Smooth muscle cell (in vitro differentiated cells): ENCODE results near the gene FOXK2. TPM values are rescaled to one million over a fixed set of nuclear protein-coding genes. Genes with fewer than 3 reads are reported as not detected.
"Not testable (repeated sequence)": the region's sequence is repeated elsewhere in the genome, so short reads cannot be mapped to it uniquely, and the experiment has no call there.

Source experiments
- DNase-seq: peaks from one replicate; lab custom pipeline; 2025; ENCODE audit not compliant: unreplicated experiment; lab: John Stamatoyannopoulos, UW
- H2AFZ ChIP-seq: fragments of 200-600 bp; sonication (generic); 2 replicates; pipeline ENCODE4 v1.6.0; 2016; ENCODE audit warnings: antibody characterized with exemption, low read depth, mild to moderate bottlenecking
- H3F3A ChIP-seq: fragments of 200-600 bp; sonication (generic); 2 replicates; pipeline ENCODE4 v1.6.0; 2017; ENCODE audit warnings: antibody characterized with exemption, low read depth
- H3K27ac ChIP-seq: fragments of 200-600 bp; sonication (generic); 2 replicates; pipeline ENCODE4 v1.5.1; 2016; ENCODE audit warnings: low read depth, mild to moderate bottlenecking
- H3K27me3 ChIP-seq: fragments of 200-600 bp; sonication (generic); 2 replicates; pipeline ENCODE4 v1.6.1; 2016; ENCODE audit warnings: low read depth, mild to moderate bottlenecking
- H3K36me3 ChIP-seq: fragments of 200-600 bp; sonication (generic); 2 replicates; pipeline ENCODE4 v1.5.1; 2016; ENCODE audit warnings: low read depth
- H3K4me1 ChIP-seq: fragments of 200-600 bp; sonication (generic); 2 replicates; pipeline ENCODE4 v1.5.1; 2016; ENCODE audit warnings: low read depth
- H3K4me2 ChIP-seq: fragments of 200-600 bp; sonication (generic); 2 replicates; pipeline ENCODE4 v1.6.0; 2016; ENCODE audit warnings: mild to moderate bottlenecking
- H3K4me3 ChIP-seq: fragments of 200-600 bp; sonication (generic); 2 replicates; pipeline ENCODE4 v1.5.1; 2016; ENCODE audit warnings: mild to moderate bottlenecking
- H3K79me2 ChIP-seq: fragments of 200-600 bp; sonication (generic); 2 replicates; pipeline ENCODE4 v1.6.0; 2016; ENCODE audit warnings: low read depth, mild to moderate bottlenecking
- H3K9ac ChIP-seq: fragments of 200-600 bp; sonication (generic); 2 replicates; pipeline ENCODE4 v1.6.0; 2016; ENCODE audit warnings: low read depth
- H3K9me3 ChIP-seq: fragments of 200-600 bp; sonication (generic); replicated peaks from 2 replicates; pipeline ENCODE4 v1.5.1; 2016; ENCODE audit warnings: low read depth
- H4K20me1 ChIP-seq: fragments of 200-600 bp; sonication (generic); 2 replicates; pipeline ENCODE4 v1.6.0; 2016; ENCODE audit warnings: low read depth
- CTCF ChIP-seq: fragments of 200-600 bp; sonication (generic); IDR thresholded peaks from 2 replicates; pipeline ENCODE4 v1.5.1; 2017; ENCODE audit warnings: borderline replicate concordance, mild to moderate bottlenecking, antibody characterized with exemption; ENCODE audit not compliant: insufficient read depth, poor library complexity, severe bottlenecking
- WGBS: methylation state at CpG from one replicate; pipeline ENCODE4 v1.1.7; 2016; ENCODE audit warnings: low lambda C conversion rate; 5-methylcytosine and 5-hydroxymethylcytosine counted together
- polyA plus RNA-seq: library from polyadenylated mRNA; unstranded; fragments of >200 nt; fragmentation: Nextera tagmentation; extraction: Ambion mirVana; gene quantifications from 2 replicates; pipeline ENCODE4 v1.2.1, GENCODE V29; 2016
- total RNA-seq: library from RNA; depleted of rRNA; stranded (reverse); fragments of >200 nt; gene quantifications from 2 replicates; pipeline ENCODE4 v1.2.3, GENCODE V29; 2014

Gene FOXK2
- total and polyA plus RNA-seq, 2 experiments from 2014 or later, result 25.9 to 27.1 TPM

- H3K27ac ChIP-seq, result no peak overlapping the region
- 92% methylated on average over 18 of the region's 18 CpGs for WGBS
- peaks cover 100% of the 10 kb centered on the region for H4K20me1 ChIP-seq
Observed at GRCh38 chr17:82553210-82553930, 33.8 kb downstream of the FOXK2 start.

GRCh38 chr17:82557510-82557909 lies 38.0 kb downstream of the FOXK2 start:
- H2AFZ ChIP-seq, H3K9me3 ChIP-seq, H3K36me3 ChIP-seq, H3F3A ChIP-seq, H3K9ac ChIP-seq, H3K27ac ChIP-seq, H3K4me3 ChIP-seq, H3K4me2 ChIP-seq, H3K4me1 ChIP-seq, H3K27me3 ChIP-seq, DNase-seq: not testable (repeated sequence)
- H4K20me1 ChIP-seq, result peaks cover 100% of the 10 kb centered on the region
- WGBS, result 98% methylated on average over 2 of the region's 2 CpGs
- H3K79me2 ChIP-seq, result peaks cover 99% of the 10 kb centered on the region

More at GRCh38 chr17:82553210-82553930, 33.8 kb downstream of the FOXK2 start:
- Histone ChIP-seq H3K36me3 (no peaks in the 10 kb centered on the region), H3K79me2 (peaks cover 98% of the 10 kb centered on the region), H3K4me1 (no peaks in the 10 kb centered on the region), H3K9me3 (no peaks in the 10 kb centered on the region), H3K4me3 (no peak overlapping the region), H3F3A (peaks cover 3% of the 10 kb centered on the region), H3K27me3 (no peaks in the 10 kb centered on the region), H3K4me2 (no peak overlapping the region), H3K9ac (no peak overlapping the region), H2AFZ (no peak overlapping the region)
- TF ChIP-seq CTCF, result no peak
- no peak for DNase-seq

- Histone ChIP-seq H3K79me2 (peaks cover 99% of the 10 kb centered on the region), H3F3A (peaks cover 3% of the 10 kb centered on the region), H3K27ac (no peak overlapping the region), H2AFZ (no peak overlapping the region), H3K9me3 (no peaks in the 10 kb centered on the region), H3K4me3 (no peak overlapping the region), H3K4me2 (no peak overlapping the region), H4K20me1 (peaks cover 100% of the 10 kb centered on the region), H3K36me3 (peaks cover under 1% of the 10 kb centered on the region), H3K4me1 (no peaks in the 10 kb centered on the region), H3K27me3 (no peaks in the 10 kb centered on the region), H3K9ac (no peak overlapping the region)
- no peak for TF ChIP-seq CTCF
- no peak for DNase-seq
- 93% methylated on average over 11 of the region's 11 CpGs for WGBS
Observed at GRCh38 chr17:82559566-82560251, 40.2 kb downstream of the FOXK2 start.

GRCh38 chr17:82560252-82560642 lies 40.7 kb downstream of the FOXK2 start:
- no peak overlapping the region for H3K27ac ChIP-seq
- peaks cover 6% of the 10 kb centered on the region for H3K36me3 ChIP-seq
- H2AFZ ChIP-seq, result no peak overlapping the region
- H4K20me1 ChIP-seq, result peaks cover 100% of the 10 kb centered on the region
- H3K79me2 ChIP-seq, result peaks cover 99% of the 10 kb centered on the region
- TF ChIP-seq CTCF, result no peak
- DNase-seq, result no peak
- no peaks in the 10 kb centered on the region for H3K4me1 ChIP-seq
- no peak overlapping the region for H3K4me3 ChIP-seq
- 96% methylated on average over 15 of the region's 15 CpGs for WGBS
- H3K27me3 ChIP-seq, result no peaks in the 10 kb centered on the region
- H3K9ac ChIP-seq, result no peak overlapping the region
- no peak overlapping the region for H3K4me2 ChIP-seq
- H3F3A ChIP-seq, result peaks cover 3% of the 10 kb centered on the region
- H3K9me3 ChIP-seq, result no peaks in the 10 kb centered on the region
